Upper lobe of left lung (tissue), 4 donors: ENCODE measurements around the gene NBEAL2.

Source experiments
- CTCF ChIP-seq, 6 experiments: fragments of 450-650 bp in 4 of 6; fragments of 200-600 bp in 2 of 6; sonication (generic) in 2 of 6; IDR thresholded peaks; one replicate each; pipeline ENCODE4 v1.5.1; 2016 to 2019; ENCODE audit warnings: antibody characterized with exemption in 6 of 6
- EP300 ChIP-seq, 4 donors: sonication (generic); formaldehyde crosslinking; IDR thresholded peaks; one replicate each; pipeline ENCODE4 v1.5.1; 2017; ENCODE audit warnings: antibody characterized with exemption in 4 of 4, control low read depth in 2 of 4
- POLR2A ChIP-seq, 4 donors: fragments of 450-650 bp; IDR thresholded peaks; one replicate each; pipeline ENCODE4 v1.5.1; 2016 to 2017; ENCODE audit warnings: antibody characterized with exemption in 4 of 4, mild to moderate bottlenecking in 2 of 4
- POLR2AphosphoS5 ChIP-seq, 2 donors: sonication (generic); formaldehyde crosslinking; IDR thresholded peaks; one replicate each; pipeline ENCODE4 v1.5.1; 2017; ENCODE audit warnings: antibody characterized with exemption in 2 of 2

- TF ChIP-seq CTCF (IDR thresholded peaks at IDR 0.05) (no peak), POLR2A (IDR thresholded peaks at IDR 0.05) (no peak), EP300 (IDR thresholded peaks at IDR 0.05) (no peak), POLR2AphosphoS5 (IDR thresholded peaks at IDR 0.05) (no peak)
These were observed 6.1 kb downstream of the NBEAL2 start for GRCh38 chr3:46985588-46985987.
